HG02981 (cell line): ENCODE measurements around the gene FCRLB.
"Not testable (repeated sequence)": the region's sequence is repeated elsewhere in the genome, so short reads cannot be mapped to it uniquely, and the experiment has no call there.

Source experiments
- ATAC-seq: cut with Tn5 transposase; IDR thresholded peaks from one replicate; pipeline ENCODE4 v1.9.1; 2021; ENCODE audit warnings: mild to moderate bottlenecking, moderate library complexity; ENCODE audit not compliant: unreplicated experiment

FCRLB gene

DNA sequence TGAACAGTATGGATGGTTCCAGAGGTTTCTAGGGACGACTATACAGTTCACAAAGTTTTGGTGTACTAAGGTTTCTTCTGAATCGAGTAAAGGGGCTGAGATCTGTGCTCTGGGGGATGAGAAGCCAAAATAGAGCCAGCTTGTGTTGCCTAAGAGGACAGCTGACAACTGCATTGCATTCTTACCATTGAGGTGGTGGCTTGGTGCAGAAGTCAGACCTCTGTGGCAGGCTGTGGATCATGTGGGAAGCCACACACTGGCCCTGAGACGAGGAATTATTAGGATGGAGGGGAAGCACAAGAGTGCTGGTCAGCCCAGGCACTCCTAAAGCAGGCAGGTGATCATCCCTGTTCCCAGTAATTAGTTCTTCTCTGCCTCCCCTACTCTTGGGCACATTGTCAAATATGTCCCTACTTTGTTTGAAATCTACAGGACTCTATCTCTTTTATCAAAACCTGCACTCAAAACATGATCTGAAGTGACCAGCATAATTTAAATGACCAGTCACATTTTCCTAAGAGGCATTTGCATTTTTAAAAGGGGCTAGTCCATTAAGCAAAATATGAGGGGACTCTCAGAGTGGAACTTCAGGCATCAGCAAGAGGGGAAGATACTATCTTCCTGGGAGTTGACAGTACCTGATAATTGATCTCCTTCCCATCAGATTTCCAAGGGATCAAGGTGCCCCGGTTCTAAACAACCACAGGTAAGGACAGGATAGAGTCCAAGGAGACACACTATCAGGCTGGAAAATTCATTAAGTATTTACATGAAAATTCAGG, at the start of gene FCRLB:
TSS of gene FCRLB (plus strand) at position 589 of the 782 bp plus-strand sequence. CDS start 1,129 bp downstream, outside the sequence.
- no peak for ATAC-seq

- not testable (repeated sequence) for ATAC-seq
Observed at GRCh38 chr1:161673437-161673836, 47.9 kb upstream of the FCRLB start.

DNA sequence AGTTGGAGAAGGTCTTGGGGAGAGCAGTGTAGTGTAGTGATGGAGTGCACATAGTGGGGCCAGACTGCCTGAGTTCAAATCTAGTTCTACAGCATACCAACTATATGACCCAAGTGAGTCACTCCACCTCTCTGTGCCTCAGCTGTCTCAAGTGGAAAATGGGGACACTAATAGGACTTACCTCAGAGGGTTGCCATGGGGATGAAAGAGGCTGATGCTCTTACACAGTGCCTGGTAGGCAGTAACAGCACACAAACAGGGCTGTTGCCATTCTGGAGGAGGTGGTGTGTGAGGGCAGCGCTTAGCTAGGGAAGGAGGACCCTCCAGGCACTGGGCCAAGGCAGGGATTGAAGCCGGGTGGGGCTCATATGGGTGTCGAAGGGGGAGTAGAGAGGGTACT, 46.9 kb upstream of the FCRLB start:
- ATAC-seq: not testable (repeated sequence)

GRCh38 chr1:161674908-161675307, 46.4 kb upstream of the FCRLB start:
- ATAC-seq: not testable (repeated sequence)

DNA sequence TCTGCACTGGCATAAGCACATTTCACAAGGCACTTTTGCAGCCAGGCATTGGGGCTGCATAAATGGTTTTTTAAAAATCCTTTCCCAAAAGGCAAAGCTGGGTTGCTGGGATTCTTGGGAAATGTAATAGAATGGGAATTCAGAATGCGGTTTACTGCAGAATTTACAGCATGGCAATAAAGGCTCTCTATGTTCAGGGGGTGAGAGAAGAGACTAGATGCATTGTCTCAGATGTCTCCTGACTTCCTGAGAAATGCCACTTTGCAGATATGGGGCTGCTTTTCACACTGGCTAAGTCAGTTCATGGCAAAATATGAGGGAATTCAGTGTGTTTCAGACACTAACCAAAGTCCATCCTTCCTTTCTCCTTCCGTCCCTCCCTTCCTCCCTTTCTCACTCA, 44.9 kb upstream of the FCRLB start:
- no peak for ATAC-seq

GRCh38 chr1:161676958-161677689, 44.2 kb upstream of the FCRLB start:
- no peak for ATAC-seq

GRCh38 chr1:161678500-161678899, 42.8 kb upstream of the FCRLB start:
- no peak for ATAC-seq

DNA sequence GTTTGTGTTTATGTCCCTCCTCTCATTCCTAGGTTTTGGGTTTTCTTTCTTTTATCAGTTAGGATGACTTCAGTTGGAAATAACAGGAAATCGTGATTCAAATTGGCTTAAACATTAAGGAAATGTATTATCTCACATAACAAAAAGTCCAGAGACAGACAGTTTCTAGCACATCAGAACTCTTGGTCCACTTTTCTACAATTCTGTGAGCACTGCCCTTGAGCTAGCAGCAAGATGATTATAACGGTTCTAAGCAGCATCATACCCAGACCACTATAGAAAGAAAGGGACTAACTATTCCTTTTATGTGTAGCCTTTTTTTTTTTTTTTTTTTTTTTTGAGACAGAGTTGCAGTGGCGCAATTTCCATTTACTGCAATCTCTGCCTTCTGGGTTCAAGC, 39.5 kb upstream of the FCRLB start:
- no peak for ATAC-seq

- no peak for ATAC-seq
Observed at GRCh38 chr1:161688946-161689345, 32.4 kb upstream of the FCRLB start.

GRCh38 chr1:161691846-161692245, 29.5 kb upstream of the FCRLB start:
- ATAC-seq: no peak

- ATAC-seq: not testable (repeated sequence)
Observed at GRCh38 chr1:161693020-161693712, 28.2 kb upstream of the FCRLB start.

DNA sequence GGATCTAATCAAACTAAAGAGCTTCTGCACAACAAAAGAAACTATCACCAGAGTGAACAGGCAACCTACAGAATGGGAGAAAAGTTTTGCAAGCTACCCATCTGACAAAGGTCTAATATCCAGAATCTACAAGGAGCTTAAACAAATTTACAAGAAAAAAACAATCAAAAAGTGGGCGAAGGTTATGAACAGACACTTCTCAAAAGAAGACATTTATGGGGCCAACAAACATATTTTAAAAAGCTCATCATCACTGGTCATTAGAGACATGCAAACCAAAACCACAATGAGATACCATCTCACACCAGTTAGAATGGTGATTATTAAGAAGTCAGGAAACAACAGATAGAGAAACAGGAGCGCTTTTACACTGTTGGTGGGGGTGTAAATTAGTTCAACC, 23.0 kb upstream of the FCRLB start:
- not testable (repeated sequence) for ATAC-seq

GRCh38 chr1:161702250-161702649, 19.1 kb upstream of the FCRLB start:
- ATAC-seq: no peak

DNA sequence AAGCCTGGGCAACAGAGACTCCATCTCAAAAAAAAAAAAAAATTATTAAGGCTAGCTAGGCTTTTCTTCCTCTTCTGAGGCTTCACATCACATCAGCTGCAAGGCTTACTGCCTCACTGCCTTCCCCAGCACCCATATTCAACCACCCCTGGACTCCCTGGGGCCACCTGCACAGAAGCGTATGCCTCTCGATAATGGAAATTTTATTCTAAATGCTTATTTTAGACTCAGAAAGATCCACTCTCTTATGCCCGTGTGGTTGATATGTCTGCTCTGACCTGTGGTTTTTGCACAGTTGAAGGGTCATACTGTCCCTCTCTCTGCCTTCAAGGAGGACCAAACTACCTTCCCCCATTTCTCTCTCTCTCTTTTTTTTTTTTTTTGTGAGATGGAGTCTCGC, 15.8 kb upstream of the FCRLB start:
- ATAC-seq: no peak

DNA sequence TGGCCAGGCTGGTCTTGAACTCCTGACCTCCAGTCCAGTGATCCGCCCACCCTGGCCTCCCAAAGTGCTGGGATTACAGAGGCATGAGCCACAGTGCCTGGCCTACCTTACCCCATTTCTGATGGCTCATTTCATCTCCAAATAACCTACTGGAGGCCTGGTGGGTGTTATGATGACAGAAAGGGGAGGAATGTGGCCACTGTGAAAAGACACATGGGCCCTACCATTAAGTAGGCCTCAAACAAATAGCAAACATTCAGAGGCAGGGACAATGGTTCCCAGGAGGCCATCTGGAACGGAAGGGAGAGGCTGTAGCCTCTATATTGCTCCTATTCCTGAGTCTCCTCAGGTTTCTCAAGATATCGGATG, 15.2 kb upstream of the FCRLB start:
- no peak for ATAC-seq

- peak; percentile 69 for ATAC-seq
Observed at GRCh38 chr1:161706482-161707347, 14.6 kb upstream of the FCRLB start, which contains the start of gene FCRLA. Gene FCRLA (plus strand): TSS chr1:161707229. CDS start chr1:161707265, 36 bp downstream.

GRCh38 chr1:161707503-161707902, 13.8 kb upstream of the FCRLB start:
- no peak for ATAC-seq

GRCh38 chr1:161709373-161709772, 12.0 kb upstream of the FCRLB start:
- no peak for ATAC-seq

DNA sequence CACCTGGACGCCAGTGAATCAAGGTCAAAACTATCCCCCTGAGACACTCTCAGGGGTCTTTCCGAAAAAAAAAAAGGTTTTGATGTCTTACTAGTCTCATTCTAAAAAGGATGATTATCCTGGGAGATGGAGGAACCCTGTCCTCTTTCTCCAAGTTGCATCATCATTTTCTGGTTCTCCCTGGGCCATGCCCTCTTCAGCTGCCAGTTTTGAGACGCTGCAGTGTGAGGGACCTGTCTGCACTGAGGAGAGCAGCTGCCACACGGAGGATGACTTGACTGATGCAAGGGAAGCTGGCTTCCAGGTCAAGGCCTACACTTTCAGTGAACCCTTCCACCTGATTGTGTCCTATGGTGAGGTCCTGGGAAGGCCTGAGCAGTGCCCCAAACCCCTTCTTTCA, 10.8 kb upstream of the FCRLB start:
- ATAC-seq: no peak

DNA sequence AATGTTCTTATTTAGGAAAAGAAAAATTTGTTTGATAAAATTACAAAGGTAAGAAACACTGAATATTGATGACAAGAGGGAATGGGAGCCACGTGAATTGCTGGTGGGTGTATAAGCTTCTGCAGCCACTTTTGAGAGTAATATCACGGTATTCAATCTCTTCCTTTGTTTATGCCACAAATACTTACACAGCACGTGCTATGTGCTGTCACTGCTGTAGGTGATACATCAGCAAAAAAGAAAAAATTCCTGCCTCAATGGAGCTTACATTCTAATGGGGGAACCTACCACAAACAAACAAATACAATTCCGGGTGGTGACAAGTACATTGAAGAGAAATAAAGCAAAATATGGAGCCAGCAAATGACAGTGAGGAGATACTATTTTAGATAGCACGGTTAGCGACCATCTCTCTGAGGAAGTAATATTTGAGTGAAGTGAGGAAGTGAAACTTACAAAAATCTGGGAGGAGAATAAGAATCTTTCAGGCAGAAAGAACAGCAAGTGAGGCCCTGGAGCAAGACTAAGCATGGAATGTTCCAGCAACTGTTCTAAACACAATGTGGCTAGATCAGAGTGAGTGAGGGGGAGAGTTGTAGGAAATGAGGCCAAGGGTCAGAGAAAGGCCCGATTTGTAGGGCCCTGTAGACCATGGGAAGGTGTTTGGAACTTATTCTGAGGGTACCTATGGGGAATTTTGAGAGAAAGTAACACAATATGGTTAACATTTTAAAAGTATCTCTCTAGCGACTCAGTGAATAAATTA, 2.6 kb upstream of the FCRLB start:
- peak; percentile 60 for ATAC-seq
